Measurements from ENCODE around the gene METAP1D.

Gene METAP1D

DNA sequence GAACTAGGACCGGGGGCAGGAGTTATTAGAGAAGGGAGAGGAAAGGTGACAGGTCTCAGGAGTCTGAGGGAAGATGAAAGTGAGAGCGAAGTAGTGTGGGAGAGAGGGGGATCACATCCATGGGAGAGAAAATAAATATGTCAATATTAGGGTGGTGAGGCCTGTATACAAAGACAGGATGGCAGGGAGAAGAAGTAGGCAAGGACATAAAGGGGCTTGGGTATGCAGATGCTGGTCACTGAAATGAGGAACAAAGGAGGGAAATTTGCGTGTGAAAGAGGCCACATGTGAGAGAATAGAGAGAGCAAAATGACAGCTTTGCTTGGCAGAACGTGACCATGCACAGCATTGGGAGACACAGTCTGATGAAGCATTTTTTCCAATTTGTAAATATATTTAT lies 13.6 kb downstream of the METAP1D start:
- no peak for DNase-seq
- Histone ChIP-seq H3K27me3 (no peaks in the 10 kb centered on the region), H3K36me3 (no peaks in the 10 kb centered on the region), H3K9me3 (no peaks in the 10 kb centered on the region), H3K4me1 (no peaks in the 10 kb centered on the region), H3K4me3 (ENCODE audit: low read depth, low read length) (no peak overlapping the region)
- TF ChIP-seq, protein P1, sequence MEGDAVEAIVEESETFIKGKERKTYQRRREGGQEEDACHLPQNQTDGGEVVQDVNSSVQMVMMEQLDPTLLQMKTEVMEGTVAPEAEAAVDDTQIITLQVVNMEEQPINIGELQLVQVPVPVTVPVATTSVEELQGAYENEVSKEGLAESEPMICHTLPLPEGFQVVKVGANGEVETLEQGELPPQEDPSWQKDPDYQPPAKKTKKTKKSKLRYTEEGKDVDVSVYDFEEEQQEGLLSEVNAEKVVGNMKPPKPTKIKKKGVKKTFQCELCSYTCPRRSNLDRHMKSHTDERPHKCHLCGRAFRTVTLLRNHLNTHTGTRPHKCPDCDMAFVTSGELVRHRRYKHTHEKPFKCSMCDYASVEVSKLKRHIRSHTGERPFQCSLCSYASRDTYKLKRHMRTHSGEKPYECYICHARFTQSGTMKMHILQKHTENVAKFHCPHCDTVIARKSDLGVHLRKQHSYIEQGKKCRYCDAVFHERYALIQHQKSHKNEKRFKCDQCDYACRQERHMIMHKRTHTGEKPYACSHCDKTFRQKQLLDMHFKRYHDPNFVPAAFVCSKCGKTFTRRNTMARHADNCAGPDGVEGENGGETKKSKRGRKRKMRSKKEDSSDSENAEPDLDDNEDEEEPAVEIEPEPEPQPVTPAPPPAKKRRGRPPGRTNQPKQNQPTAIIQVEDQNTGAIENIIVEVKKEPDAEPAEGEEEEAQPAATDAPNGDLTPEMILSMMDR (IDR thresholded peaks at IDR 0.05; ENCODE audit: low read depth, low read length) = no peak

- DNase-seq = no peak
- Histone ChIP-seq H3K36me3 (no peaks in the 10 kb centered on the region), H3K4me1 (no peaks in the 10 kb centered on the region), H3K27me3 (no peaks in the 10 kb centered on the region), H3K9me3 (no peaks in the 10 kb centered on the region), H3K4me3 (ENCODE audit: low read depth, low read length) (no peak overlapping the region)
- TF ChIP-seq, protein P1 (IDR thresholded peaks at IDR 0.05; ENCODE audit: low read depth, low read length) = no peak
Measured at GRCh38 chr2:172021074-172021931, 21.6 kb downstream of the METAP1D start.

- TF ChIP-seq, protein P1 (IDR thresholded peaks at IDR 0.05; ENCODE audit: low read depth, low read length) = no peak
- no peaks in the 10 kb centered on the region for H3K36me3 ChIP-seq
- H3K27me3 ChIP-seq = no peaks in the 10 kb centered on the region
- no peaks in the 10 kb centered on the region for H3K4me1 ChIP-seq
- no peak for DNase-seq
- no peak overlapping the region for H3K4me3 ChIP-seq (ENCODE audit: low read depth, low read length)
- no peaks in the 10 kb centered on the region for H3K9me3 ChIP-seq
Measured at GRCh38 chr2:172021955-172022354, 22.2 kb downstream of the METAP1D start.

- TF ChIP-seq, protein P1 (IDR thresholded peaks at IDR 0.05; ENCODE audit: low read depth, low read length) = no peak
- Histone ChIP-seq H3K4me1 (no peaks in the 10 kb centered on the region), H3K9me3 (no peaks in the 10 kb centered on the region), H3K27me3 (no peaks in the 10 kb centered on the region), H3K36me3 (no peaks in the 10 kb centered on the region), H3K4me3 (ENCODE audit: low read depth, low read length) (no peak overlapping the region)
- DNase-seq = no peak
Measured at GRCh38 chr2:172031536-172031935, 31.8 kb downstream of the METAP1D start.

GRCh38 chr2:172038121-172038520 lies 38.4 kb downstream of the METAP1D start:
- no peak for DNase-seq
- no peak overlapping the region for H3K4me3 ChIP-seq (ENCODE audit: low read depth, low read length)
- H3K36me3 ChIP-seq = no peaks in the 10 kb centered on the region
- H3K9me3 ChIP-seq = no peaks in the 10 kb centered on the region
- no peaks in the 10 kb centered on the region for H3K27me3 ChIP-seq
- TF ChIP-seq, protein P1 (IDR thresholded peaks at IDR 0.05; ENCODE audit: low read depth, low read length) = no peak
- H3K4me1 ChIP-seq = no peaks in the 10 kb centered on the region

DNA sequence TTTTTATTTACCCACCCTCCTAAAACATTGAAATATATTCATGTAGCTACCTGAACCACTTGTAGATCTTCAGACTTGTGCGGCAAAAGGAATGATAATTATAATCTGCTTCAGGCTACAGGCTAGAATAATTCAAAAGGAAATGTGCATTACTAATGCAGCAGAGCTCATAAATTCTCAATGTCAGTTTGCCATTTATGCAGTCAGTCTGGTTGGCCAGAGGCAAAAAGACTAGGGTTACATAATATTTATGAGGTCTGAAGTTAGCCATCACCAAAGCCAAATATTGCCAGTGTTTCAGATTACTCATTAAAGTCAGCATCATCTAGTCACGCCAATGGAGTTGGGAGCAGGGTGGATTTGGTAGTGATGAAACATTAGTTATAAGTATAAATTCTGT lies 38.9 kb downstream of the METAP1D start:
- Histone ChIP-seq H3K27me3 (no peaks in the 10 kb centered on the region), H3K4me1 (no peaks in the 10 kb centered on the region), H3K36me3 (no peaks in the 10 kb centered on the region), H3K9me3 (no peaks in the 10 kb centered on the region), H3K4me3 (ENCODE audit: low read depth, low read length) (no peak overlapping the region)
- no peak for DNase-seq
- TF ChIP-seq, protein P1 (IDR thresholded peaks at IDR 0.05; ENCODE audit: low read depth, low read length) = no peak
